ENCODE measurements around the gene HNRNPUL2.
"Not testable (repeated sequence)": the region's sequence is repeated elsewhere in the genome, so short reads cannot be mapped to it uniquely, and the experiment has no call there.

The HNRNPUL2 gene

DNA sequence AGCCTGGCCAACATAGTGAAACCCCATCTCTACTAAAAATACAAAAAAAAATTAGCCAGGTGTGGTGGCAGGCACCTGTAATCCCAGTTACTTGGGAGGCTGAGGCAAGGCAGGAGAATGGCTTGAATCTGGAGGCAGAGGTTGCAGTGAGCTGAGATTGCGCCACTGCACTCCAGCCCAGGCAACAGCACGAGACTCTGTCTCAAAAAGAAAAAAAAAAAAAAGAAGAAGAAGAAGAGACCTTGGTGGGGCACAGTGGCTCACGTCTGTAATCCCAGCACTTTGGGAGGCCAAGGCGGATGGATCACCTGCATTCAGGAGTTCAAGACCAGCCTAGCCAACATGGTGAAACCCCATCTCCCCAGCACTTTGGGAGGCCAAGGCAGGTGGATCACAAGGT, 23.3 kb downstream of the HNRNPUL2 start:
- not testable (repeated sequence) for DNase-seq (ENCODE audit: low read depth in 2 of 2)

DNA sequence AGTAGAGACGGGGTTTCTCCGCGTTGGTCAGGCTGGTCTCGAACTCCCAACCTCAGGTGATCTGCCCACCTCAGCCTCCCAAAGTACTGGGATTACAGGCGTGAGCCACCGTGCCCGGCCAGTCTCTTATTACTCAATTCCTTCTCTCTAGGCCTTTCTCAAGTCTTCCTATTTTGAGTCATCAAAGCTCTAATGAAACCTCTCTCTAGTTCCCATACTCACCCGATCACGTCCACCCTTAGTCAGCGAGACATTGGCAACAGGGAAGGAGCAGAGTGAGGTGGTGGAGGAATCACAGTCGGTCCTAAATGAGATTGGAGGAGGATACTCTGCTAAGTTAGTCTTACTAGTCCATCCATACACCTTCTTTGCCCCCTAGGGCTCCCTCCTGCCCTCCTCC, 25.0 kb downstream of the HNRNPUL2 start:
- no peak for DNase-seq (ENCODE audit: low read depth in 2 of 2)

DNA sequence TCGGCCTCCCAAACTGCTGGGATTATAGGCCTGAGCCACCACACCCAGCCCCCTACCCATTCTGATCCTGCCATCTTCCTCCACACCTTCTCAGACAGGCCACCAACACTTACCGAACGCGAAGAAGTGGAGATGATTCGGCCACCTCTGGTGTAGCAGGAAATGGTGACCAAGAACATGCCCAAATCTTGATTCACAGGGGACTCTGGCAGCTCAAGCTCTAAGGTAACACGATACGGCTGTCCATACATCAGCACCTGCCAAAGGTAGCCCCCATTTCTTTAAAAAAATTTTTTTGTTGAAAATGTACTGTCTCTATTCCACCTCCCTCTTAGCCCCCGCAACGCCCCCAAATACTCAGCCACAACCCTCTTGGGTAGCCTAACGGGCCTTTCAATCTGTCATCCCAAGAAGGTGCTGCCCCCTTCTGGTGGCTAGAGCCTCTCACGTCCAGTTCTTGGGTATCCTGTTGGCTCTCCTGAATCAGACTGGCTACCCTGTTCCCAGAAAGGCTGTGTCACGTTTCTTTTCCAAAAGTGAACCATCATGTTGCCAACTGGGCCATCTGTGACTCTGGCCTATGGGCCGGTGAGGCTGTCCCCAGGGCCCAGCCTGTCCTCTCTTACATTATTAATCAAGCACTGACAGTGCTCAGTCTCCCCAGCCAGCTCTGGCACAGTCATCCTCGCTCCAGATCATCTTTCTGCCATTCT, 32.6 kb downstream of the HNRNPUL2 start:
- DNase-seq (ENCODE audit: low read depth in 2 of 2), result peak in 1 of 2 donors; percentile 73

DNA sequence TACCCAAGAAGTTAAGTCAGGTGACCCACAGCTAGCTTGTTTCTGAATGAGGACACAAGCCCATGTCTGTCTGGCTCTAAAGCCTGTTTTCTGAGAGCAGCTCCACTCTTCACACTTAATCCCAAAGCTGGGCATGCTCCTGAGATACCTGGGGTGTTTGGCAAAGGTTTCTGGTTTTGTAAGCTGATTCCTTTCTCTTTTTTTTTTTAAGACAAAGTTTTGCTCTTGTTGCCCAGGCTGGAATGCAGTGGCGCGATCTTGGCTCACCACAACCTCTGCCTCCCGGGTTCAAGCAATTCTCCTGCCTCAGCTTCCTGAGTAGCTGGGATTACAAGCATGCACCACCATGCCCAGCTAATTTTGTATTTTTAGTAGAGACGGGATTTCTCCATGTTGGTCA, 33.6 kb downstream of the HNRNPUL2 start:
- DNase-seq (ENCODE audit: low read depth in 2 of 2), result not testable (repeated sequence)

DNA sequence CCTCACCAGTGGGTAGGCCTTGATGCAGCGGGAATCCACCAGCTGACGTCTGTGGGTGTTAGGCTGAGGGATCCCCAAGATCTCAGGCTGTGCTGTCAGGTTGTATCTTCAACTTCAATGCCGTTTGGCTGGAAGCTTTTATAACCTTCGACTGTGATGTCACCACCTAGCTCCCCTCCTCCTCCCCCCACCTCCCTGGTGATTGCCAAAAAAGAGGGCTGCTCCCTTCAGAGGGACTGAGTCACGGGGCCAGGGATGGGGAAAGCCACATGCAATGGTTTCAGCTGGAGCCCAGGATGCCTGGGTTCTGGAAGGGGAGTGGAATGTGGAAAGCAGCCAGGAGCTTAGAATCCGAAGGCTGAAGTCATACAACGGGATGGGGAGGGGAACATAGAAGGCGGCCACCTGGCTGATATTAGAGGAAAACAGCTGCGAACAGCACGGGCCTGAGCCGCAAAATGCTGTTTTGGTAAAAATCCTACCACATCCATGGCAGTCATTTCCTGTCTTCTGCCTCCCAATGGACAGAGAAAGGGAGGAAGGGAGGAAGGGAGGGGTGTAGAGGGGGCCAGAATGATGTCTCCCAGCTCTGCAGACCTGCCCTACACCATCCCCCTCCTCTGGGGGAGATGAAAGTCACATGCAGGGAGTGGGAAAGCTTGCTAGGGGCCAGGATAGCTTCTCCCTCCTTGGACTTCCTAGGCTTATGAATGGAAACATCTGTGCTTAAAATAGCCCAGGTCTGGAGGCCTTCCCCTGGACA, 37.7 kb downstream of the HNRNPUL2 start, which contains the start of gene LRRN4CL:
Gene LRRN4CL (minus strand): TSS at position 110 of the 763 bp plus-strand sequence. CDS start 1,022 bp downstream, outside the sequence.
- DNase-seq (ENCODE audit: low read depth in 2 of 2), result no peak

DNA sequence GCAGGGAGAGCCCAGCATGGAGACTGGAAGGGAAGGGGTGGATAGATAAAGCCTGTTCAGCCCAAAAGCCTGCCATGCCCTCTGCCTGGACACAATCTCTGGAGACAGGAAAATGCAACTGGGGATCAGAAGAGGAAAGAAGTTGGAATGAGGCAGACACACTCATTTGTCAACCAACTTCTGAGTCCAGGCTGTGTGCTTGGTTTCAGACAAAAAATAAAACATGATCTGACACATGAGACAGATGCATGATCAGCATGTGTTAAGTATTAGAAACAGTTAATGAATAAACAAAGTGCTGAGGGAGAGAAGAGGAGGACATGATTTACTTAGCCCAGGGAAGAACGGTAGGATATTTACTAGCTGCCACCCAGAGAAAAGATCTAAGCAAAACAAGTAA, 38.8 kb downstream of the HNRNPUL2 start:
- no peak for DNase-seq (ENCODE audit: low read depth in 2 of 2)

DNA sequence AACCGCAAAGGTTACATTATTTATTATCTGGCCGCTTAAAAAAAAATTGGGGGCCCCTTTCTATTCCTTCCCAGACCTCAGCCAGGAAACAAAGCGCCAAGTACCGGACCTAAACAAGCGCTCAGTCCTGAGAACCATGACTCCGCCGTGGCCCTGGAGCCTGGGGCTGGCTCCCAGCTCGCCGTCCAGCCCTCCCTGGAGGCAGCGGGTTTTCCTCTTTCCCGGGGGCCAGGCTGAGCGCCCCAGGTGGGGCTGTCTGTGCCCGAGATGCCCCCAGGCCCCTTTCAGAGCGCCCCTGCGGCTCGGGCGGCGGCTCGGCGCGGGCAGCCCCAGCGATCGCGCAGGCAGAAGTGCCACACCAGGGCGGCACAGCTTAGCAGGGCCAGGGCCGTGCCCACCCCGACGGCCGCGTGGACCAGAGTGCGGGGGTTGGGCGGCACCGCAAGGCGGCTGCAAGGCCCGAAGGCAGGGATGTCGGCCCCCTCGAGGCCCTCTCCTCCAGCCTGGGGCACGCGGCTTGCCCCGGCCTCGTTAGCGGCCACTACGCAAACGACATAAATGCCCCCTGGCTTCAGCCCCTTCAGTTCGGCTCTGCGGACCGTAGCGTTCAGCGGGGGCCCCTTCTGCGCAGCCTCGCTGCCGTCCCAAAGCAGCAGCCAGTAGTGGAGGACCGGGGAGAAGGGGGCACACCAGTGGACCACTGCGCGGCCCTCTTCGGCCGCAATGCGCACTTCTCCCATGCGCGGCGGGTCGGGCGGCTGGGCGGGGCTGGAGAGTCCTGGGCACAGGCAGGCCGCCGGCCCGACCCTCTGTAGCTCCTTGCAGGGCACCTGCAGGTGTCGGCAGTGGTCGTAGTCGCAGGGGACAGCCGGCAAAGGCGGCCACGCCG, 39.5 kb downstream of the HNRNPUL2 start:
- DNase-seq (ENCODE audit: low read depth in 2 of 2), result no peak

DNA sequence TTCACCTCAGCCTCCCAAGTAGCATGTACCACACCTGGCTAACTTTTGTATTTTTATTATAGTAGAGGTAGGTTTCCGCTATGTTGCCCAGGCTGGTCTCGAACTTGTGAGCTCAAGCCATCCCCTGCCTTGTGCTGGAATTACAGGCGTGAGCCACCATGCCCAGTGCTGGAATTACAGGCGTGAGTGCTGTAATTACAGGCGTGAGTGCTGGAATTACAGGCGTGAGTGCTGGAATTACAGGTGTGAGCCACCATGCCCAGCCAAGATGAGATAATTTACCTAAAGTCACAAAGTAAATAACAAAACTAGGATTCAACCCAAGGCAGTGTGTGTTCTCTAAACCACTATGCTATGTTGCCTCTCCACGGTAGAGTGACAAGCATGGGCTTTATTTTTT, 44.7 kb downstream of the HNRNPUL2 start:
- no peak for DNase-seq (ENCODE audit: low read depth in 2 of 2)

DNA sequence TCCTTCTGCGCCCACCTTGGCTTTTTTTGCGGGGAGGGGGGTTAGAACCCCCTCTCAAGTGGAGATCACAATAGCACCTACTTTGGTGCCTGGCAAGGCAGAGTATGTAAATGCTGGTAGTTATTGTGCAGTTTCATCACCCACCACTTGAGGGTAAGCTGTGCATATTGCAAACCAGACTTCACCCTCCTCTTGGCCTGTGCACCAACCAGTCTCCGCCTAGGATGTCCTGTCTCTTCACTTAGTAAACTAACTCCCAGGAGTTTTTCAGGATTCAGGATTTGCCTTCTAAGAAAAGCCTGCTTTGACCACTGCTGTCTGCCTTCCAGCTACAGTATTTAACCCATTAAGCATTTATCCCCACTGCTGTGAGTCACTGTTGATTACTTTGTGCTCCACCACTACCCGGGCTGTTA, 46.4 kb downstream of the HNRNPUL2 start:
- no peak for DNase-seq (ENCODE audit: low read depth in 2 of 2)

DNA sequence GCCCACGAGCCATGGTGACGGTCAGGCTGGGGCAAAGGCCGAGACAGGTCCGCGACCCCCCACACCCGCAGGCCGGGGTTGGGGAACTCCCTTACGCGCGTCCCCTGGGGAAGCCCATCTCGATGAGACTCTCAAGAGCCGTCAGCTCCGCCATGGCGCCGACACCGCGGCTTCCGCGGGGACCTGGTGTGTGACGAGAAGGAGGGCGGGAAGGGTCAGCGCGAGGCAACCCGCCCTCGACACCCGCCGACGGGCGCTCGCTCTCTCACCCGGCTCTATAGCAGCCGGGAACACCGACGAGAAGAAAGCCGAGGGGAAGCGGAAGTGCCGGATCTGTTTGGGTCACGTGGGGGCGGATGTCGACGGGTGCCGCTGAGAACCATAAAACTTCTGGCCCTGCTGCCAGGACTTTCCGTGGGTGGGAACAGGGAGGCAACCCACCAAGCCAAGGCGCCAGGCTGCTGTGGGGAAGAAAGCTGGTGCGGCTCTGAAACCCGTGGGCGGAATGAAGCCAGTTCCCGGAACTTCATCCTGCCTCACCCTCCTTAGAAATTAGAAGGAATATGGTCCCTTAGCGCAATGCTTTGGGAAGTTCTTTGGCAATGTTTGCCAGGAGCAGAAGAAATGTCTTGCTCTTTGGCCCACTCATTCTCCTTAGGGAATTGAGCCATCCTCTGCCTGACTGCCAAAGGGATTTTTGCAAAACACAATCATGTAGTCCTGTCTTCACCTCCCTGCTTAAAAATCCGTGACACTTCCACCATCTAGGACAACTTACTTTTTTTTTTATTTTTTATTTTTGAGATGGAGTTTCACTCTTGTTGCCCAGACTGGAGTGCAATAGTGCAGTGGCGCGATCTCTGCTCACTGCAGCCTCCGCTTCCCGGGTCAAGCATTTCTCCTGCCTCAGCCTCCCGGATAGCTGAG, 48.2 kb downstream of the HNRNPUL2 start, which contains the start of gene UBXN1:
Gene UBXN1 (minus strand): TSS at position 304 of the 927 bp plus-strand sequence. CDS start 150 bp downstream, at position 154.
- peak; percentile 64 to 68 for DNase-seq (ENCODE audit: low read depth in 2 of 2)

DNA sequence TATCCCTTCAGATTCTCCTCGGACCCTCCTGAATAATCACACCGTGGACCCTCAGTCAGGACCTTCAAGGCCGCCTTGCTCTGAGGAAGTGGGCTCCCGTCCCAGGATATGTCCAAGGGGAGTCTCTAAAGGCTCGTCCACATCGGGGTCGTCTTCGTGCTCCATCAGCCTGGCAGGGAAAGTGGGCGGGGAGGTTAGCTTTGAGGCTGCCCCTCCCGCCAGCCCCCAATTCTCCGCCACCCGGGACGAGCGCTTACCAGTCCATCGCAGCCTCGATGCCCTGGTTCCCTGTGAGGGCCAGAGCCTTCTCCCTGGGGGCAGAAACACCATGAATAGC, 48.9 kb downstream of the HNRNPUL2 start:
- DNase-seq (ENCODE audit: low read depth in 2 of 2), result no peak

DNA sequence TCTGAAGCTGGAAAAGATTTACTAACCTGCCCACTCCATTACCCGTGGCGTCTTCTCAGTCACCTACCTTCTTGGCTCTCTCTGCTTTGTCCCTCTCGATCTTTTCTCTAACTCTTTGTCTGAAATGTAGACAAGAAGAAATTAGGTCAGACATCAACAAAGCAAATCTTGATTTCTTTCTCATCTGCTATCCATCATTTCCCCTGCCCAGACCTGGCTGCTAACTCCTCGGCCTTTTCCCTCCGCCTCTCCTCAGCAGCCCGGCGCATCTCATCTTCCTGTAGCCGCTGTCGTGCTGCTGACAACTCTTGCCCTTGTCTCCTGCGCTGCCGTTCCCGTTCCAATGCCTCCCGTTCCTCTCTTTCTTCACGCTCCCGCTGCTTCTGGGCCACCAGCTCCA, 49.5 kb downstream of the HNRNPUL2 start:
- no peak for DNase-seq (ENCODE audit: low read depth in 2 of 2)

DNA sequence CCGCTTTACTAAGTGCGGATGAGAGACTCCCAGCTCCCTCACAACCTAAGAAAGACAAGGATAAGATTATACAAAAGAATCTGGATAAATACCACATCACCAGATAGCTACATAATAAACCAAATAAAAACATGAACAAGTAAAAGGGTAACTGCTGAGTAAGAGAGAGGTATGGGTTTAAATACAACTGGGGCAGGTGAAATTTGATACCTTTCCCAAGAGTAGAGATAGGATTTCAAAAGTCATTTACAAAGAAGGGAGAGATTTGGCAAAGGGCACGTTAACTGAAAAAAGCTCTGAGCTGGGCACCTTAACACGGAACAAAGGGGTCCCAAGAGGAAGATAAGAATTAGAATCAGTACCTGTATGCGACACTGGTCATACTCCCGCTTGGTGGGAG, 50.1 kb downstream of the HNRNPUL2 start:
- DNase-seq (ENCODE audit: low read depth in 2 of 2), result no peak

DNA sequence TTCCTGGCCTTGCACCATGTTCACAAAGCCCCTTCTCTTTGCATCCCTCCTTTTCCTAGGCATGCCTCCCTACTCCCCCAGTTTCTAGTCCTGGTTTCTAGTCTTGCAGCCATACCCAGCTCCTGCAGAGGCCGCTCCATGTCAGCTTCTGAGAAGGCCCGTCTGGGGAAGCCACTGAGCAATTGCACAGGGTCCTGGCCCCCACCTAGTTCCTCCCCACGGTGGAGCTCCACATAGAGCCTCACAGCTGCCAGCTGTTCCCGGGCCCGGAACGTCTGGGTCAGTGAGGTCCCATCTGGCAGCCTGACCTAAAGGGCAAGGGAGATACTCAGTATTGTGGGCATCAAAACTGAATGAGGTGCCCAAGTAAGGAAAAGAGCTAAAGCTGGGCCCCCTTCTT, 50.6 kb downstream of the HNRNPUL2 start:
- DNase-seq (ENCODE audit: low read depth in 2 of 2), result no peak

DNA sequence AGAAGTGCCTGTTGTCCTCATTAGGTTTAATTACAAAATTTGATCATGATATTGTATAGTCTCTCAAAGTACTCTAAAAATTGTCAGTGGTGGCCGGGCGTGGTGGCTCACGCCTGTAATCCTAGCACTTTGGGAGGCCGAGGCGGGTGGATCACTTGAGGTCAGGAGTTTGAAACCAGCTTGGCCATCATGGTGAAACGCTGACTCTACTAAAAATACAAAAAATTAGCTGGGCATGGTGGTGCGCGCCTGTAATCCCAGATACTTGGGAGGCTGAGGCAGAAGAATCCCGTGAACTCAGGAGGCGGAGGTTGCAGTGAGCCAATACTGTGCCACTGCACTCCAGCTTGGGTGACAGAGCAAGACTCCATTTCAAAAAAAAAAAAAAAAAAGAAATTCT, 51.8 kb downstream of the HNRNPUL2 start:
- DNase-seq (ENCODE audit: low read depth in 2 of 2), result not testable (repeated sequence)

DNA sequence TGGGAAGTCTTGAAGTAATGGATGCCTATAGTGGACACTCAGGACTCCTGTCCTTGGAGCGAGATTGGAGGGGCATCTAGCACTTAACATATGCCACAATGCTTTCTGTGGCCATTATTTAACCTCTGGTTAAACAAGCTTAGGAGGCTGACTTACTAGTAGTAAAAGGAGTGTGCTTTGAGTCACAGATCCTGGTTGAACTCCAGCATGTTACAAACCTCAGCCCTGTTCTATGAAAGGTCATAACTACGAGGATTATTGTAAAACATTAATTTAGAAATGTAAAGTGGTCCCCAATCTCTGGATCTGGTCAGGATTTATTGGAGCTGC, 54.1 kb downstream of the HNRNPUL2 start:
- DNase-seq (ENCODE audit: low read depth in 2 of 2), result no peak

DNA sequence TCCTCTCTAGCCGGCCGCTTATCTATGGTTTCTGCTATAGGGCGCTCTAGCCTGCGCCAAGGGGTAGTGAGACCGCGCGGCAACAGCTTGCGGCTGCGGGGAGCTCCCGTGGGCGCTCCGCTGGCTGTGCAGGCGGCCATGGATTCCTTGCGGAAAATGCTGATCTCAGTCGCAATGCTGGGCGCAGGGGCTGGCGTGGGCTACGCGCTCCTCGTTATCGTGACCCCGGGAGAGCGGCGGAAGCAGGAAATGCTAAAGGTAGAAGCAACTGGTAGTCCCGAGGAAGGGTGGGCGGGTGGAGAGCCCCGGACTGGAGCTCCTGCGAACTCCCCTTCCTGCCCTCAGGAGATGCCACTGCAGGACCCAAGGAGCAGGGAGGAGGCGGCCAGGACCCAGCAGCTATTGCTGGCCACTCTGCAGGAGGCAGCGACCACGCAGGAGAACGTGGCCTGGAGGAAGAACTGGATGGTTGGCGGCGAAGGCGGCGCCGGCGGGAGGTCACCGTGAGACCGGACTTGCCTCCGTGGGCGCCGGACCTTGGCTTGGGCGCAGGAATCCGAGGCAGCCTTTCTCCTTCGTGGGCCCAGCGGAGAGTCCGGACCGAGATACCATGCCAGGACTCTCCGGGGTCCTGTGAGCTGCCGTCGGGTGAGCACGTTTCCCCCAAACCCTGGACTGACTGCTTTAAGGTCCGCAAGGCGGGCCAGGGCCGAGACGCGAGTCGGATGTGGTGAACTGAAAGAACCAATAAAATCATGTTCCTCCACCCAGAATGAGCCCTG, 55.5 kb downstream of the HNRNPUL2 start, which contains the start of the genes LBHD1 and UQCC3:
Gene LBHD1 (minus strand): TSS at position 660 of the 782 bp plus-strand sequence. CDS start 2,236 bp downstream, outside the sequence.
Gene UQCC3 (plus strand): TSS at position 66 of the 782 bp plus-strand sequence. CDS start 73 bp downstream, at position 139.
- peak in 1 of 2 donors; percentile 48 for DNase-seq (ENCODE audit: low read depth in 2 of 2)

DNA sequence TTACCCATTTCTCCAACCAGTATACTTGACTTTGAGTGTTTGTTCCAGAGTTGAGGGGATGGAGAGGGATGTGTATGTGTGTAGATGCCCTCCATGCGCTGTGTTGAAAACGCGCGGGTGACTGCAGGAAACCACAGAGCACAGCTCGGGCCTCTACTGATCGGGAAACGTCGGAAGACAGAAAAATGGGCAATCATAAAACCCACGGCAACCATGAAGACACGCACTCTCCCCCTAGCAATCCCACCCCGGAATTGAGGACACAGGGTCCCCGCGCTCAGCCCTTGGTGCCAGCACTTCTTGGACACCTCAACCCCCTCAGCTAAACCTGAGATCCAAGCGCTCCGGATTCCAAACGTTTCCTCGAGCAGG, 56.0 kb downstream of the HNRNPUL2 start:
- no peak for DNase-seq (ENCODE audit: low read depth in 2 of 2)

DNA sequence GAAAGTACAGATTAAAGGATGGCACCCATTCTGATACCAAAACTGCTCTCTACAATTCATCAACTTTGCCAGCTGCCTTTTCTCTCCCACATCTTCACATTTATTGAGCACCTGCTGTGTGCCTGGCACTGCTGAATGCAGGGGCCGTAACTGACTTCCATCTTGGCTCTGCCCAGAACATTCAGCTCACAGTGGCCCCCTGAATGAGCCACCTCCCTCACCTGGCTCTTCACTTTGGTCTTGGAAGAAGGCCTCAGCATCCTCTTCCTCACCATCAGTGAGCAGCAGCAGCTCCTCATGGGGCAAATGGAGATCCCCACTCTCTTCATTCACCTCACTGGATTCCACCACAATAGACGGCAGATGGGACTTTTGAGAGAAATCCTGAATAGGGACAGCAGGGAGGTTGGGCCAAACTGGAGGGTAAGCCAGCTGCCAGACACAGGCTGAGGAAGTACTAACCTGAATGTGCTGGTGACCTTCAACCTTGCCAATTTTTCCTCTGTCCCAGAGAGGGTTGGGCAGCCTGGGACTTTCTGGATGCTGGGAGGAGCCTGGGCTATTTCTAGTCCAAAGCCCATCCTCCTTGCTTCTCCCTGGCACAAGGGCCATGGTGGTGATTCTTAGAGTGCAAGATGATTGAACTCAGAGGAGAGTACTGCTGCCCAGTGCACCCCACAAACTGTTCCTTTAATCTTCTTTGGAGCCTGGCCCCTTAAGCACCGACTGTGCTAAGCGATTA, 57.7 kb downstream of the HNRNPUL2 start:
- no peak for DNase-seq (ENCODE audit: low read depth in 2 of 2)
